ENCODE results near the gene OXT.

Gene OXT

GRCh38 chr20:3084986-3085360, 13.6 kb downstream of the OXT start:
- TF ChIP-seq ZNF274 (IDR thresholded peaks at IDR 0.05; ENCODE audit: low read depth, low read length), result no peak
- H3K4me3 ChIP-seq (ENCODE audit: low read length), result no peak overlapping the region

- TF ChIP-seq ZNF274 (IDR thresholded peaks at IDR 0.05; ENCODE audit: low read depth, low read length), result no peak
- H3K4me3 ChIP-seq (ENCODE audit: low read length), result no peak overlapping the region
These were observed 14.2 kb downstream of the OXT start for GRCh38 chr20:3085571-3086072.

- no peak for TF ChIP-seq ZNF274 (IDR thresholded peaks at IDR 0.05; ENCODE audit: low read depth, low read length)
- H3K4me3 ChIP-seq (ENCODE audit: low read length), result no peak overlapping the region
These were observed 16.6 kb downstream of the OXT start for GRCh38 chr20:3088031-3088430.

- no peak overlapping the region for H3K4me3 ChIP-seq (ENCODE audit: low read length)
- no peak for TF ChIP-seq ZNF274 (IDR thresholded peaks at IDR 0.05; ENCODE audit: low read depth, low read length)
These were observed 19.1 kb downstream of the OXT start for GRCh38 chr20:3090565-3090964.

- H3K4me3 ChIP-seq (ENCODE audit: low read length), result no peak overlapping the region; the same call in 1 of the 2 replicates
- no peak for TF ChIP-seq ZNF274 (IDR thresholded peaks at IDR 0.05; ENCODE audit: low read depth, low read length)
These were observed 21.4 kb downstream of the OXT start for GRCh38 chr20:3092611-3093379.

- H3K4me3 ChIP-seq (ENCODE audit: low read length), result no peak overlapping the region
- TF ChIP-seq ZNF274 (IDR thresholded peaks at IDR 0.05; ENCODE audit: low read depth, low read length), result no peak
These were observed 22.5 kb downstream of the OXT start for GRCh38 chr20:3093861-3094361.

- TF ChIP-seq ZNF274 (IDR thresholded peaks at IDR 0.05; ENCODE audit: low read depth, low read length), result no peak
- no peak overlapping the region for H3K4me3 ChIP-seq (ENCODE audit: low read length)
These were observed 23.6 kb downstream of the OXT start for GRCh38 chr20:3094848-3095629.

- no peak overlapping the region for H3K4me3 ChIP-seq (ENCODE audit: low read length)
- no peak for TF ChIP-seq ZNF274 (IDR thresholded peaks at IDR 0.05; ENCODE audit: low read depth, low read length)
These were observed 29.1 kb downstream of the OXT start for GRCh38 chr20:3100480-3100879.

- no peak overlapping the region for H3K4me3 ChIP-seq (ENCODE audit: low read length)
- no peak for TF ChIP-seq ZNF274 (IDR thresholded peaks at IDR 0.05; ENCODE audit: low read depth, low read length)
These were observed 29.8 kb downstream of the OXT start for GRCh38 chr20:3101251-3101650.

GRCh38 chr20:3101737-3102574, 30.5 kb downstream of the OXT start:
- no peak for TF ChIP-seq ZNF274 (IDR thresholded peaks at IDR 0.05; ENCODE audit: low read depth, low read length)
- no peak overlapping the region for H3K4me3 ChIP-seq (ENCODE audit: low read length)

- no peak overlapping the region for H3K4me3 ChIP-seq (ENCODE audit: low read length)
These were observed 31.4 kb downstream of the OXT start for GRCh38 chr20:3102575-3103368.

GRCh38 chr20:3103369-3104032, 32.1 kb downstream of the OXT start:
- H3K4me3 ChIP-seq (ENCODE audit: low read length), result no peak overlapping the region
- no peak for TF ChIP-seq ZNF274 (IDR thresholded peaks at IDR 0.05; ENCODE audit: low read depth, low read length)

More at GRCh38 chr20:3102575-3103368, 31.4 kb downstream of the OXT start:
- no peak for TF ChIP-seq ZNF274 (IDR thresholded peaks at IDR 0.05; ENCODE audit: low read depth, low read length)

All from GM08714 (cell line).